Endodermal cell (in vitro differentiated cells): ENCODE measurements around the gene NEK6. TPM values are rescaled to one million over a fixed set of nuclear protein-coding genes. Genes with fewer than 3 reads are reported as not detected.
A peak's percentile ranks its signal among the peaks of the same experiment; 100 is the strongest.

ENCODE experiments used
- DNase-seq: peaks from one replicate; pipeline ENCODE4 v3.0.0-alpha.2; 2017
- H3K27ac ChIP-seq: 2 replicates; pipeline ENCODE4 v1.5.1; 2013; ENCODE audit warnings: mild to moderate bottlenecking, low read depth, low read length, moderate library complexity
- H3K27me3 ChIP-seq: 2 replicates; pipeline ENCODE4 v1.6.1; 2013; ENCODE audit warnings: mild to moderate bottlenecking, low read length, moderate library complexity; ENCODE audit not compliant: insufficient read depth, control insufficient read depth, poor library complexity, severe bottlenecking
- H3K36me3 ChIP-seq: 2 replicates; pipeline ENCODE4 v1.7.0; 2013; ENCODE audit warnings: mild to moderate bottlenecking, low read length, moderate library complexity; ENCODE audit not compliant: control insufficient read depth, insufficient read depth
- H3K4me1 ChIP-seq: one replicate; pipeline ENCODE4 v1.7.0; 2013; ENCODE audit warnings: low read length; ENCODE audit not compliant: control insufficient read depth, insufficient read depth
- H3K4me3 ChIP-seq: 2 replicates; pipeline ENCODE4 v1.5.1; 2013; ENCODE audit warnings: mild to moderate bottlenecking, low read length, moderate library complexity
- H3K9ac ChIP-seq: 2 replicates; pipeline ENCODE4 v1.6.1; 2013; ENCODE audit warnings: mild to moderate bottlenecking, low read length, moderate library complexity; ENCODE audit not compliant: poor library complexity, severe bottlenecking; ENCODE audit errors: extremely low read depth
- H3K9me3 ChIP-seq: 2 replicates; pipeline ENCODE4 v1.6.1; 2013; ENCODE audit warnings: mild to moderate bottlenecking, low read length, moderate library complexity; ENCODE audit not compliant: control insufficient read depth
- H3K27ac Mint-ChIP-seq: 2 replicates; pipeline ENCODE4 v1.8.0; 2020; ENCODE audit warnings: mixed read lengths
- H3K27me3 Mint-ChIP-seq: 2 replicates; pipeline ENCODE4 v1.8.0; 2021; ENCODE audit warnings: mild to moderate bottlenecking, mixed read lengths; ENCODE audit not compliant: insufficient read depth
- H3K36me3 Mint-ChIP-seq: 2 replicates; pipeline ENCODE4 v1.8.0; 2020; ENCODE audit warnings: low read depth, mixed read lengths
- H3K4me1 Mint-ChIP-seq: 2 replicates; pipeline ENCODE4 v1.8.0; 2020; ENCODE audit warnings: mixed read lengths
- H3K4me3 Mint-ChIP-seq: 2 replicates; pipeline ENCODE4 v1.8.0; 2020; ENCODE audit warnings: mild to moderate bottlenecking, moderate library complexity, mixed read lengths
- H3K9me3 Mint-ChIP-seq: 2 replicates; pipeline ENCODE4 v1.8.0; 2020; ENCODE audit warnings: mild to moderate bottlenecking, mixed read lengths
- CTCF ChIP-seq: fragments of 200-600 bp; sonication (generic); conservative IDR thresholded peaks from 2 replicates; pipeline ENCODE4 v1.5.0; 2021; ENCODE audit warnings: antibody characterized with exemption, mild to moderate bottlenecking
- WGBS, 2 experiments: methylation state at CpG; one replicate each; pipeline versions ENCODE4 v1.1.5 to v1.1.7; 2013; ENCODE audit warnings: missing lambda C conversion rate in 2 of 2, mixed read lengths in 1 of 2; ENCODE audit not compliant: insufficient coverage in 1 of 2, insufficient read length in 1 of 2; 5-methylcytosine and 5-hydroxymethylcytosine counted together
- total RNA-seq, 2 donors: library from RNA; stranded (reverse); fragmentation: NEBNext Ultra II Directional in 1 of 2; extraction: Animal tissue kit (Norgen Biotek cat#: 25700) in 1 of 2; gene quantifications; 2 replicates in 1 of 2; 3 replicates in 1 of 2; pipeline ENCODE4 v1.2.1, GENCODE V29; 2021

NEK6 gene
- total RNA-seq, 2 donors from 2014 or later, result 17.1 to 32.5 TPM

GRCh38 chr9:124261736-124262648 lies 4.2 kb downstream of the NEK6 start:
- Histone ChIP-seq H3K4me1 (peaks cover 4% of the 10 kb centered on the region), H3K27me3 (no peaks in the 10 kb centered on the region), H3K27ac (peak overlapping the region; percentile 81), H3K36me3 (no peaks in the 10 kb centered on the region), H3K9me3 (no peaks in the 10 kb centered on the region), H3K9ac (no peak overlapping the region), H3K4me3 (no peak overlapping the region)
- no peaks in the 10 kb centered on the region for H3K27me3 Mint-ChIP-seq
- peak; percentile 61 for DNase-seq
- H3K4me1 Mint-ChIP-seq, result peaks cover 25% of the 10 kb centered on the region
- no peaks in the 10 kb centered on the region for H3K9me3 Mint-ChIP-seq
- H3K27ac Mint-ChIP-seq, result peak overlapping the region; percentile 23
- no peak for TF ChIP-seq CTCF
- H3K4me3 Mint-ChIP-seq, result no peak overlapping the region
- WGBS, 2 experiments, result 80 to 84% methylated on average over 9 to 13 of the region's 13 CpGs
- no peaks in the 10 kb centered on the region for H3K36me3 Mint-ChIP-seq

GRCh38 chr9:124262649-124262972 lies 4.9 kb downstream of the NEK6 start:
- no peak for TF ChIP-seq CTCF
- Histone ChIP-seq H3K9me3 (no peaks in the 10 kb centered on the region), H3K4me3 (no peak overlapping the region), H3K27me3 (no peaks in the 10 kb centered on the region), H3K36me3 (no peaks in the 10 kb centered on the region), H3K9ac (no peak overlapping the region), H3K4me1 (peaks cover 4% of the 10 kb centered on the region), H3K27ac (peak overlapping the region; percentile 81)
- H3K4me1 Mint-ChIP-seq, result peaks cover 25% of the 10 kb centered on the region
- peak overlapping the region; percentile 23 for H3K27ac Mint-ChIP-seq
- H3K27me3 Mint-ChIP-seq, result no peaks in the 10 kb centered on the region
- no peaks in the 10 kb centered on the region for H3K36me3 Mint-ChIP-seq
- WGBS, 2 experiments, result 63 to 71% methylated on average over 4 to 5 of the region's 5 CpGs
- peak; percentile 60 for DNase-seq
- no peak overlapping the region for H3K4me3 Mint-ChIP-seq
- no peaks in the 10 kb centered on the region for H3K9me3 Mint-ChIP-seq

GRCh38 chr9:124263213-124263612 lies 5.5 kb downstream of the NEK6 start:
- Mint-ChIP-seq H3K27ac (no peak overlapping the region), H3K27me3 (no peaks in the 10 kb centered on the region), H3K36me3 (no peaks in the 10 kb centered on the region), H3K4me1 (peaks cover 25% of the 10 kb centered on the region), H3K9me3 (no peaks in the 10 kb centered on the region), H3K4me3 (no peak overlapping the region)
- TF ChIP-seq CTCF, result no peak
- H3K9me3 ChIP-seq, result no peaks in the 10 kb centered on the region
- peaks cover 4% of the 10 kb centered on the region for H3K4me1 ChIP-seq
- H3K9ac ChIP-seq, result no peak overlapping the region
- WGBS, 2 experiments, result 92 to 93% methylated on average over 9 to 11 of the region's 11 CpGs
- H3K4me3 ChIP-seq, result no peak overlapping the region
- no peak overlapping the region for H3K27ac ChIP-seq
- no peaks in the 10 kb centered on the region for H3K36me3 ChIP-seq
- H3K27me3 ChIP-seq, result no peaks in the 10 kb centered on the region
- DNase-seq, result no peak
